Keratinocyte (primary cell): Measurements from ENCODE around the gene JAK3. TPM values are rescaled to one million over a fixed set of nuclear protein-coding genes. Genes with fewer than 3 reads are reported as not detected.

ENCODE experiments used
- DNase-seq: peaks from one replicate; pipeline ENCODE4 v3.0.0-alpha.2; 2011; ENCODE audit warnings: low read depth, missing footprints, low spot score
- FAIRE-seq: peaks from 2 replicates; lab custom pipeline; 2011; peaks lifted over from hg19 to GRCh38; lab: Jason Lieb, UNC
- H2AFZ ChIP-seq: 2 replicates; pipeline ENCODE4 v1.6.0; 2012; ENCODE audit warnings: low read length, control low read depth, inconsistent platforms; ENCODE audit not compliant: control insufficient read depth
- H3K27ac ChIP-seq: 2 replicates; pipeline ENCODE4 v1.5.1; 2011; ENCODE audit warnings: low read length; ENCODE audit not compliant: control insufficient read depth, insufficient read depth
- H3K27me3 ChIP-seq: 3 replicates; pipeline ENCODE4 v1.6.0; 2011; ENCODE audit warnings: low read length; ENCODE audit not compliant: control insufficient read depth, insufficient read depth; ENCODE audit errors: extremely low read depth
- H3K36me3 ChIP-seq, 2 experiments: 2 replicates in 1 of 2; 3 replicates in 1 of 2; pipeline ENCODE4 v1.5.1; 2011; ENCODE audit warnings: low read length in 2 of 2, mild to moderate bottlenecking in 1 of 2; ENCODE audit not compliant: control insufficient read depth in 2 of 2, insufficient read depth in 2 of 2; ENCODE audit errors: extremely low read depth in 1 of 2
- H3K4me1 ChIP-seq: 3 replicates; pipeline ENCODE4 v1.5.1; 2011; ENCODE audit warnings: low read length; ENCODE audit not compliant: control insufficient read depth, insufficient read depth; ENCODE audit errors: extremely low read depth
- H3K4me2 ChIP-seq: 3 replicates; pipeline ENCODE4 v1.6.0; 2011; ENCODE audit warnings: low read depth, low read length; ENCODE audit not compliant: control insufficient read depth, insufficient read depth; ENCODE audit errors: extremely low read depth
- H3K4me3 ChIP-seq, 3 experiments: fragments of 200-600 bp in 1 of 3; sonication (generic) in 1 of 3; 2 replicates in 2 of 3; 3 replicates in 1 of 3; pipeline ENCODE4 v1.5.1; 2011 to 2016; ENCODE audit warnings: low read length in 3 of 3, mild to moderate bottlenecking in 3 of 3, control low read depth in 2 of 3, inconsistent platforms in 1 of 3, low read depth in 1 of 3, mixed read lengths in 1 of 3, mixed run types in 1 of 3, moderate library complexity in 1 of 3; ENCODE audit not compliant: control insufficient read depth in 2 of 3, insufficient read depth in 2 of 3; ENCODE audit errors: extremely low read depth in 1 of 3
- H3K79me2 ChIP-seq: 2 replicates; pipeline ENCODE4 v1.6.0; 2012; ENCODE audit warnings: low read length; ENCODE audit not compliant: control insufficient read depth, insufficient read depth
- H3K9ac ChIP-seq: 3 replicates; pipeline ENCODE4 v1.6.0; 2011; ENCODE audit warnings: low read length; ENCODE audit not compliant: control insufficient read depth, insufficient read depth; ENCODE audit errors: extremely low read depth
- H3K9me1 ChIP-seq: 3 replicates; pipeline ENCODE4 v1.6.0; 2011; ENCODE audit warnings: low read length; ENCODE audit not compliant: control insufficient read depth, insufficient read depth; ENCODE audit errors: extremely low read depth
- H3K9me3 ChIP-seq: 2 replicates; pipeline ENCODE4 v1.5.1; 2012; ENCODE audit warnings: low read depth, low read length; ENCODE audit not compliant: control insufficient read depth
- H4K20me1 ChIP-seq: 3 replicates; pipeline ENCODE4 v1.6.0; 2011; ENCODE audit warnings: low read length; ENCODE audit not compliant: control insufficient read depth, insufficient read depth; ENCODE audit errors: extremely low read depth
- EZH2 ChIP-seq: IDR thresholded peaks from one replicate; pipeline ENCODE4 v1.6.1; 2012; ENCODE audit warnings: inconsistent platforms, mild to moderate bottlenecking, low read length, moderate library complexity
- dilution Hi-C: fragments of 300-500 bp; cut with MboI; formaldehyde crosslinking; loops from one replicate; pipeline ENCODE4 v1.7.0; 2020; ENCODE audit warnings: low sequenced_read_pairs; ENCODE audit not compliant: extremely low pct_ligation_motif_present
- polyA plus RNA-seq, 5 experiments: library from polyadenylated mRNA; depleted of rRNA in 3 of 5; stranded (reverse) in 3 of 5; stranded (forward) in 1 of 5; unstranded in 1 of 5; fragments of >200 nt; gene quantifications; 1 replicate in 1 of 5; 2 replicates in 3 of 5; 3 replicates in 1 of 5; pipeline versions ENCODE4 v1.2.1 to v1.2.3, GENCODE V29; 2011 to 2012; ENCODE audit warnings: missing spikeins in 2 of 5, low read depth in 1 of 5, low replicate concordance in 1 of 5
- TF ChIP-seq, protein P1 (sequence below), 3 experiments: IDR thresholded peaks in 1 of 3; conservative IDR thresholded peaks in 1 of 3; optimal IDR thresholded peaks in 1 of 3; 2 replicates in 2 of 3; 3 replicates in 1 of 3; pipeline versions ENCODE3 to v1.5.1; 2011; ENCODE audit warnings: low read length in 3 of 3, mild to moderate bottlenecking in 3 of 3, moderate library complexity in 2 of 3, control low read depth in 1 of 3, inconsistent platforms in 1 of 3; ENCODE audit not compliant: insufficient read depth in 2 of 3; ENCODE audit errors: extremely low read depth in 1 of 3

Gene JAK3
- polyA plus RNA-seq, 1 donor (not counting 4 experiments of a cell fraction or from before 2014, with no cell fraction given): 0.37 TPM

- Histone ChIP-seq H3K27me3 (no peaks in the 10 kb centered on the region), H3K36me3 (no peaks in the 10 kb centered on the region), H3K9ac (peak within 1 kb of the TSS; percentile 71), H3K4me1 (peaks cover 43% of the 10 kb centered on the region), H3K27ac (peak within 1 kb of the TSS; percentile 34), H3K4me3 (peak within 1 kb of the TSS; percentile 41 to 75 (median 70)), H3K79me2 (peaks cover 2% of the 10 kb centered on the region), H3K9me3 (no peaks in the 10 kb centered on the region), H2AFZ (peak within 1 kb of the TSS; percentile 82), H3K9me1 (no peaks in the 10 kb centered on the region), H4K20me1 (no peaks in the 10 kb centered on the region), H3K4me2 (peak within 1 kb of the TSS; percentile 76)
- DNase-seq: no peak
- FAIRE-seq: no peak
- dilution Hi-C loops: no loop called here
- TF ChIP-seq, protein P1, sequence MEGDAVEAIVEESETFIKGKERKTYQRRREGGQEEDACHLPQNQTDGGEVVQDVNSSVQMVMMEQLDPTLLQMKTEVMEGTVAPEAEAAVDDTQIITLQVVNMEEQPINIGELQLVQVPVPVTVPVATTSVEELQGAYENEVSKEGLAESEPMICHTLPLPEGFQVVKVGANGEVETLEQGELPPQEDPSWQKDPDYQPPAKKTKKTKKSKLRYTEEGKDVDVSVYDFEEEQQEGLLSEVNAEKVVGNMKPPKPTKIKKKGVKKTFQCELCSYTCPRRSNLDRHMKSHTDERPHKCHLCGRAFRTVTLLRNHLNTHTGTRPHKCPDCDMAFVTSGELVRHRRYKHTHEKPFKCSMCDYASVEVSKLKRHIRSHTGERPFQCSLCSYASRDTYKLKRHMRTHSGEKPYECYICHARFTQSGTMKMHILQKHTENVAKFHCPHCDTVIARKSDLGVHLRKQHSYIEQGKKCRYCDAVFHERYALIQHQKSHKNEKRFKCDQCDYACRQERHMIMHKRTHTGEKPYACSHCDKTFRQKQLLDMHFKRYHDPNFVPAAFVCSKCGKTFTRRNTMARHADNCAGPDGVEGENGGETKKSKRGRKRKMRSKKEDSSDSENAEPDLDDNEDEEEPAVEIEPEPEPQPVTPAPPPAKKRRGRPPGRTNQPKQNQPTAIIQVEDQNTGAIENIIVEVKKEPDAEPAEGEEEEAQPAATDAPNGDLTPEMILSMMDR (optimal IDR thresholded peaks at IDR 0.05 in 1 of 3, IDR thresholded peaks at IDR 0.05 in 1 of 3, conservative IDR thresholded peaks at IDR 0.05 in 1 of 3; ENCODE audit: extremely low read depth in 1 of 3, insufficient read depth in 2 of 3, low read length in 3 of 3): no peak
- TF ChIP-seq EZH2: no peak
These were observed 52.9 kb downstream of the JAK3 start, which contains the start of gene B3GNT3 for GRCh38 chr19:17794731-17795494. Gene B3GNT3, plus strand, starts transcription at chr19:17795138. Its CDS starts 12,670 bp downstream, at chr19:17807808.

GRCh38 chr19:17794412-17794730 lies 53.4 kb downstream of the JAK3 start:
- dilution Hi-C loops: no loop called here
- H3K9me3 ChIP-seq: no peaks in the 10 kb centered on the region
- no peak for TF ChIP-seq EZH2
- TF ChIP-seq, protein P1 (optimal IDR thresholded peaks at IDR 0.05 in 1 of 3, IDR thresholded peaks at IDR 0.05 in 1 of 3, conservative IDR thresholded peaks at IDR 0.05 in 1 of 3; ENCODE audit: extremely low read depth in 1 of 3, insufficient read depth in 2 of 3, low read length in 3 of 3): no peak
- no peaks in the 10 kb centered on the region for H3K27me3 ChIP-seq
- no peak for FAIRE-seq
- no peak overlapping the region for H3K27ac ChIP-seq
- peak overlapping the region; percentile 82 for H2AFZ ChIP-seq
- no peak overlapping the region for H3K9ac ChIP-seq
- H4K20me1 ChIP-seq: no peaks in the 10 kb centered on the region
- no peaks in the 10 kb centered on the region for H3K9me1 ChIP-seq
- no peak for DNase-seq
- H3K79me2 ChIP-seq: peaks cover 2% of the 10 kb centered on the region
- H3K4me2 ChIP-seq: peak overlapping the region; percentile 76
- H3K4me3 ChIP-seq: peak overlapping the region in 1 of 3 experiments; percentile 70
- H3K36me3 ChIP-seq: no peaks in the 10 kb centered on the region
- peaks cover 43% of the 10 kb centered on the region for H3K4me1 ChIP-seq
